NCI-H2081 treated with DMSO at 0.1 percent for 48 hours (cell line): ENCODE measurements around the gene ZNF549.

Source experiments
- DNase-seq: peaks from one replicate; lab custom pipeline; 2025; lab: John Stamatoyannopoulos, UW

The ZNF549 gene

GRCh38 chr19:57566396-57567265 lies 39.5 kb downstream of the ZNF549 start:
- no peak for DNase-seq

- DNase-seq, result no peak
Observed at GRCh38 chr19:57570707-57571106, 43.6 kb downstream of the ZNF549 start.

- no peak for DNase-seq
Observed at GRCh38 chr19:57572415-57572947, 45.3 kb downstream of the ZNF549 start.

GRCh38 chr19:57576661-57577060 lies 49.5 kb downstream of the ZNF549 start:
- no peak for DNase-seq

- DNase-seq, result peak; percentile 93
Observed at GRCh38 chr19:57578487-57579205, 51.5 kb downstream of the ZNF549 start, which contains the start of gene ZNF416. ZNF416 (minus strand) TSS chr19:57578911; CDS start chr19:57578704, 207 bp downstream.

- DNase-seq, result no peak
Observed at GRCh38 chr19:57583104-57583520, 56.0 kb downstream of the ZNF549 start.

- DNase-seq, result no peak
Observed at GRCh38 chr19:57583521-57584416, 56.6 kb downstream of the ZNF549 start, which contains the start of gene ZIK1. ZIK1 (plus strand) TSS chr19:57584145; CDS start chr19:57584357, 212 bp downstream.

GRCh38 chr19:57587529-57587928 lies 60.4 kb downstream of the ZNF549 start:
- DNase-seq, result no peak

GRCh38 chr19:57599377-57599760 lies 72.2 kb downstream of the ZNF549 start:
- DNase-seq, result no peak

GRCh38 chr19:57599761-57600383 lies 72.7 kb downstream of the ZNF549 start, which contains the start of gene ZNF530:
ZNF530 (plus strand) TSS chr19:57599885; CDS start chr19:57604346, 4,461 bp downstream.
- peak; percentile 44 for DNase-seq

- DNase-seq, result no peak
Observed at GRCh38 chr19:57606931-57607330, 79.8 kb downstream of the ZNF549 start.
